Uterus (tissue), 2 donors: ENCODE results near the gene THEMIS.

ENCODE experiments used
- CTCF ChIP-seq, 4 experiments: fragments of 200-600 bp in 2 of 4; fragments of 450-650 bp in 2 of 4; sonication (generic) in 2 of 4; IDR thresholded peaks; one replicate each; pipeline ENCODE4 v1.5.1; 2016 to 2019; ENCODE audit warnings: antibody characterized with exemption in 4 of 4, mild to moderate bottlenecking in 2 of 4, moderate library complexity in 1 of 4
- POLR2A ChIP-seq, 2 donors: fragments of 450-650 bp; IDR thresholded peaks; one replicate each; pipeline ENCODE4 v1.6.1; 2016; ENCODE audit warnings: antibody characterized with exemption in 2 of 2, mild to moderate bottlenecking in 1 of 2, moderate library complexity in 1 of 2

- TF ChIP-seq CTCF (IDR thresholded peaks at IDR 0.05) (no peak), POLR2A (IDR thresholded peaks at IDR 0.05) (no peak)
Observed at GRCh38 chr6:127858727-127859391, 42.0 kb downstream of the THEMIS start.
